ENCODE measurements around the gene IGF1.

Gene IGF1

DNA sequence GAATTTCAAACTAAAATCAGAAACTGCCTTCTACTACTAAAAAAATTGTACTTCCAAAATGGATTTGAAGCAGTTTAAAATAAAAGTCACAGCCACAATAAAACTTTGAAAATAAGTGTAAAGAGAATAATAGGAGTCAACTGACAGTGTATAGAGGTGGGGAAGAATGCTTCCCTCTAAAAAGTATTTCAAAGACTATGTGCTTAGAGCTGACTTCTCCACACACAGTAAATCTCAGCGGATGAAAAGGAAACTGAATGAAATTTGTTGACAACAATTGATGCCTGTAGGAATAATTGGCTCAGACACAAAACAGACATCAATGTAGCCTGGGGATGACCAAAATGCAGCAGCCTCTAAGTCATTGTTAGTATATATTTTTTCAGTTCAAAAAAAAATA is 7.9 kb downstream of the IGF1 start:
- no peak overlapping the region for H3K4me2 ChIP-seq (ENCODE audit: low read length)
- H3K9ac ChIP-seq (ENCODE audit: low read length): no peak overlapping the region
- no peak overlapping the region for H2AFZ ChIP-seq (ENCODE audit: low read depth, low read length)
- H3K36me3 ChIP-seq (replicated peaks; ENCODE audit: low read depth, low read length): no peaks in the 10 kb centered on the region
- no peaks in the 10 kb centered on the region for H4K20me1 ChIP-seq (ENCODE audit: insufficient read depth, low read length)
- H3K27me3 ChIP-seq (ENCODE audit: low read depth, low read length): no peaks in the 10 kb centered on the region
- no peak for TF ChIP-seq EZH2phosphoT487 (IDR thresholded peaks at IDR 0.05; ENCODE audit: low read depth)
- TF ChIP-seq, protein P1, sequence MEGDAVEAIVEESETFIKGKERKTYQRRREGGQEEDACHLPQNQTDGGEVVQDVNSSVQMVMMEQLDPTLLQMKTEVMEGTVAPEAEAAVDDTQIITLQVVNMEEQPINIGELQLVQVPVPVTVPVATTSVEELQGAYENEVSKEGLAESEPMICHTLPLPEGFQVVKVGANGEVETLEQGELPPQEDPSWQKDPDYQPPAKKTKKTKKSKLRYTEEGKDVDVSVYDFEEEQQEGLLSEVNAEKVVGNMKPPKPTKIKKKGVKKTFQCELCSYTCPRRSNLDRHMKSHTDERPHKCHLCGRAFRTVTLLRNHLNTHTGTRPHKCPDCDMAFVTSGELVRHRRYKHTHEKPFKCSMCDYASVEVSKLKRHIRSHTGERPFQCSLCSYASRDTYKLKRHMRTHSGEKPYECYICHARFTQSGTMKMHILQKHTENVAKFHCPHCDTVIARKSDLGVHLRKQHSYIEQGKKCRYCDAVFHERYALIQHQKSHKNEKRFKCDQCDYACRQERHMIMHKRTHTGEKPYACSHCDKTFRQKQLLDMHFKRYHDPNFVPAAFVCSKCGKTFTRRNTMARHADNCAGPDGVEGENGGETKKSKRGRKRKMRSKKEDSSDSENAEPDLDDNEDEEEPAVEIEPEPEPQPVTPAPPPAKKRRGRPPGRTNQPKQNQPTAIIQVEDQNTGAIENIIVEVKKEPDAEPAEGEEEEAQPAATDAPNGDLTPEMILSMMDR (IDR thresholded peaks at IDR 0.05; ENCODE audit: low read depth, low read length): no peak
- no peaks in the 10 kb centered on the region for H3K9me3 ChIP-seq (ENCODE audit: insufficient read depth, low read length)
- no peaks in the 10 kb centered on the region for H3K4me1 ChIP-seq (ENCODE audit: low read length)
- no peak overlapping the region for H3K27ac ChIP-seq (ENCODE audit: low read length)
- no peak overlapping the region for H3K4me3 ChIP-seq (ENCODE audit: low read length)
- no peaks in the 10 kb centered on the region for H3K79me2 ChIP-seq (ENCODE audit: low read length)

DNA sequence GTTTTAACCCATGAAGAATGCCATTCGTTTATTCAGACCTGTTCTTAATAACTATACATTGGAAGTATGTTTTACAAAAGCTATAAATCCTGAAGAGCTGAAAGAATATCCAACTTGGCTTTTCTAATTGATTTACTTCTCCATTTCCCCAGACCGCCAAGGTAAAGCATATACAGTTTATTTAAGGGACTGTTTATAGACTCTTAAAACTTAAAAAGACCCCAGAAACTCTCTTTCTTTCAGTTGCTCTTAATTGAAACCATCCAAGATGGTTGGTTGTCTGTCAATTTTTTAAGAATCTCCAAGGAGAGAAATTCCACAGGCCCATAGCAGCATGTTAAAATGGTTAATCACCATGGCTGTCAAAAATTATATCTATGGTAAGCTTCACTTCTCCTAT is 8.8 kb downstream of the IGF1 start:
- Histone ChIP-seq H3K4me3 (ENCODE audit: low read length) (no peak overlapping the region), H3K9me3 (ENCODE audit: insufficient read depth, low read length) (no peaks in the 10 kb centered on the region), H3K36me3 (replicated peaks; ENCODE audit: low read depth, low read length) (no peaks in the 10 kb centered on the region), H3K27me3 (ENCODE audit: low read depth, low read length) (no peaks in the 10 kb centered on the region), H3K4me1 (ENCODE audit: low read length) (no peaks in the 10 kb centered on the region), H3K79me2 (ENCODE audit: low read length) (no peaks in the 10 kb centered on the region), H2AFZ (ENCODE audit: low read depth, low read length) (no peak overlapping the region), H3K9ac (ENCODE audit: low read length) (no peak overlapping the region), H3K27ac (ENCODE audit: low read length) (no peak overlapping the region), H3K4me2 (ENCODE audit: low read length) (no peak overlapping the region), H4K20me1 (ENCODE audit: insufficient read depth, low read length) (no peaks in the 10 kb centered on the region)
- TF ChIP-seq, protein P1 (IDR thresholded peaks at IDR 0.05; ENCODE audit: low read depth, low read length): no peak
- no peak for TF ChIP-seq EZH2phosphoT487 (IDR thresholded peaks at IDR 0.05; ENCODE audit: low read depth)

DNA sequence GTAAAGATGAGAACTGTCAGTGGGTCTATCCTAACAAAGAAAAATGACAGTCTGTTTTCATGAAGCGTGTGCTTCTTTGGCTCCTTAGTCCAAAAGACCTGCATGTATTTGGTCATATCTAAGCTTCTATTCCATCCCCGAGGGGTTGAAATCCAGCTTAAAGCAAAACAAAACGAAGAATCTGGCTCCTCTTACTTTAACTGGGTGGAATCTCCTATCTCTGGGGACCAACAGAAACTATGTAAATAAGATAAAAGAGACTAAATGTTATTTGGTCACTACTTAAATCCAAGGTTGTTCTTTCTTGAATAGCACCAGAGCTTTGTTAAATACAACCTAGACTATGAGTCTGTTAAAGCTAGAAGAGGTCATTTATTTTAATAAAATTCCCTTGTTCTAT is 9.4 kb downstream of the IGF1 start:
- no peaks in the 10 kb centered on the region for H3K27me3 ChIP-seq (ENCODE audit: low read depth, low read length)
- H3K9me3 ChIP-seq (ENCODE audit: insufficient read depth, low read length): no peaks in the 10 kb centered on the region
- H3K4me3 ChIP-seq (ENCODE audit: low read length): no peak overlapping the region
- no peaks in the 10 kb centered on the region for H3K4me1 ChIP-seq (ENCODE audit: low read length)
- H3K79me2 ChIP-seq (ENCODE audit: low read length): no peaks in the 10 kb centered on the region
- H3K9ac ChIP-seq (ENCODE audit: low read length): no peak overlapping the region
- H4K20me1 ChIP-seq (ENCODE audit: insufficient read depth, low read length): no peaks in the 10 kb centered on the region
- H3K27ac ChIP-seq (ENCODE audit: low read length): no peak overlapping the region
- no peak overlapping the region for H2AFZ ChIP-seq (ENCODE audit: low read depth, low read length)
- TF ChIP-seq EZH2phosphoT487 (IDR thresholded peaks at IDR 0.05; ENCODE audit: low read depth): no peak
- TF ChIP-seq, protein P1 (IDR thresholded peaks at IDR 0.05; ENCODE audit: low read depth, low read length): no peak
- H3K4me2 ChIP-seq (ENCODE audit: low read length): no peak overlapping the region
- no peaks in the 10 kb centered on the region for H3K36me3 ChIP-seq (replicated peaks; ENCODE audit: low read depth, low read length)

DNA sequence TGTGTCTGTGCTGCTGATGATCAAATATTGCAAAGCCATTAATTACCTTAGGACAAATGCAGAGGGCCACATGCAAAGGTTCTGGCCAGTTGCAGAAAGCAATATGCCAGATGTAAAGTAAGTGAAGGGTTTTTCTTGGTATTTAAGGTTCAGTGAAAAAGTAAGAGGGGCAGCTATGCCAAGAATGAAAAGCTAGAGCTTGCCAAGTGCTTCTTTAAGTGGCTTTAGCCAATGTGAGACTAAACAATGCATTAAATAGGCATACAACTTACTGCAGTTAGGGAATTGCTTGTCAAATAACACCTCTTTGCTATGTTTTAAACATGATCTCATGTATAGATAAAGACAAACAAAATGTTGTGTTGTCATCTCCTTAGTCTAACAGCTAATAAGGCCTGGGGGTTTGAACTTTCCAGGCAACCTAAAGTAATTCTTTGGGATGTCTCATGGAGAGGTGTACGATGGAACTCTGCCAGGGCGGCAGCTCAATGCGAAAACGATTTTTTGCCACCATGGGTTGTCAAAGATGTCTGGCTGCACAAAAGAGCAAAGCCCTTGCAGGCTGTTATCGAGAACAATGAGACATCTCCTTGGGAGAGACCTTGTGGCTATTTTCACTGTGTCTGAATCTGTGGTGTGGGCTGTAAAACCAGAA is 12.0 kb downstream of the IGF1 start:
- Histone ChIP-seq H3K79me2 (ENCODE audit: low read length) (no peaks in the 10 kb centered on the region), H3K9me3 (ENCODE audit: insufficient read depth, low read length) (no peaks in the 10 kb centered on the region), H3K4me1 (ENCODE audit: low read length) (no peaks in the 10 kb centered on the region), H3K27ac (ENCODE audit: low read length) (no peak overlapping the region), H3K36me3 (replicated peaks; ENCODE audit: low read depth, low read length) (no peaks in the 10 kb centered on the region), H3K27me3 (ENCODE audit: low read depth, low read length) (no peaks in the 10 kb centered on the region), H3K4me2 (ENCODE audit: low read length) (no peak overlapping the region), H3K4me3 (ENCODE audit: low read length) (no peak overlapping the region), H2AFZ (ENCODE audit: low read depth, low read length) (no peak overlapping the region), H3K9ac (ENCODE audit: low read length) (no peak overlapping the region), H4K20me1 (ENCODE audit: insufficient read depth, low read length) (no peaks in the 10 kb centered on the region)
- TF ChIP-seq, protein P1 (IDR thresholded peaks at IDR 0.05; ENCODE audit: low read depth, low read length): no peak
- TF ChIP-seq EZH2phosphoT487 (IDR thresholded peaks at IDR 0.05; ENCODE audit: low read depth): no peak

All from OCI-LY3 (cell line).